Tibial nerve (tissue), 4 donors: ENCODE results near the gene PAX6. TPM values are rescaled to one million over a fixed set of nuclear protein-coding genes. Genes with fewer than 3 reads are reported as not detected.

Source experiments
- DNase-seq, 2 donors: peaks; one replicate each; pipeline ENCODE4 v3.0.0-alpha.2; 2019; ENCODE audit warnings: low spot score in 2 of 2
- H3K27ac ChIP-seq, 4 donors: fragments of 200-600 bp; sonication (generic) in 3 of 4; one replicate each; pipeline ENCODE4 v1.5.1; 2017 to 2019; ENCODE audit warnings: mild to moderate bottlenecking in 1 of 4
- H3K27me3 ChIP-seq, 2 donors: fragments of 200-600 bp; sonication (generic) in 1 of 2; one replicate each; pipeline versions ENCODE4 v1.5.1 to v1.6.0; 2017 to 2019
- H3K36me3 ChIP-seq, 3 donors: fragments of 200-600 bp; sonication (generic); one replicate each; pipeline ENCODE4 v1.5.1; 2018 to 2019
- H3K4me1 ChIP-seq, 4 donors: fragments of 200-600 bp; sonication (generic) in 3 of 4; one replicate each; pipeline ENCODE4 v1.5.1; 2017 to 2019
- H3K4me3 ChIP-seq, 4 donors: fragments of 200-600 bp; sonication (generic) in 3 of 4; one replicate each; pipeline ENCODE4 v1.5.1; 2017 to 2019; ENCODE audit warnings: mild to moderate bottlenecking in 1 of 4, moderate library complexity in 1 of 4
- H3K9me3 ChIP-seq, 4 donors: fragments of 200-600 bp; sonication (generic) in 3 of 4; one replicate each; pipeline ENCODE4 v1.5.1; 2017 to 2019
- EP300 ChIP-seq, 2 donors: sonication (generic); formaldehyde crosslinking; IDR thresholded peaks; one replicate each; pipeline ENCODE4 v1.6.1; 2017; ENCODE audit warnings: antibody characterized with exemption in 2 of 2, mild to moderate bottlenecking in 1 of 2
- POLR2A ChIP-seq, 2 donors: fragments of 450-650 bp; IDR thresholded peaks; one replicate each; pipeline ENCODE4 v1.6.1; 2017; ENCODE audit warnings: antibody characterized with exemption in 2 of 2, mild to moderate bottlenecking in 2 of 2, moderate library complexity in 2 of 2
- WGBS, 2 donors: methylation state at CpG; one replicate each; pipeline ENCODE4 v1.1.5; 2018; 5-methylcytosine and 5-hydroxymethylcytosine counted together
- total RNA-seq, 4 donors: library from RNA; depleted of rRNA; stranded (reverse); fragments of >200 nt; gene quantifications; one replicate each; pipeline ENCODE4 v1.1.0, GENCODE V29; 2016
- TF ChIP-seq, protein P1 (sequence below), 5 experiments: fragments of 200-600 bp in 3 of 5; fragments of 450-650 bp in 2 of 5; sonication (generic) in 3 of 5; IDR thresholded peaks; one replicate each; pipeline ENCODE4 v1.5.1; 2016 to 2019; ENCODE audit warnings: antibody characterized with exemption in 5 of 5, mild to moderate bottlenecking in 3 of 5, moderate library complexity in 2 of 5

Gene PAX6
- total RNA-seq, 4 donors from 2014 or later = not detected

DNA sequence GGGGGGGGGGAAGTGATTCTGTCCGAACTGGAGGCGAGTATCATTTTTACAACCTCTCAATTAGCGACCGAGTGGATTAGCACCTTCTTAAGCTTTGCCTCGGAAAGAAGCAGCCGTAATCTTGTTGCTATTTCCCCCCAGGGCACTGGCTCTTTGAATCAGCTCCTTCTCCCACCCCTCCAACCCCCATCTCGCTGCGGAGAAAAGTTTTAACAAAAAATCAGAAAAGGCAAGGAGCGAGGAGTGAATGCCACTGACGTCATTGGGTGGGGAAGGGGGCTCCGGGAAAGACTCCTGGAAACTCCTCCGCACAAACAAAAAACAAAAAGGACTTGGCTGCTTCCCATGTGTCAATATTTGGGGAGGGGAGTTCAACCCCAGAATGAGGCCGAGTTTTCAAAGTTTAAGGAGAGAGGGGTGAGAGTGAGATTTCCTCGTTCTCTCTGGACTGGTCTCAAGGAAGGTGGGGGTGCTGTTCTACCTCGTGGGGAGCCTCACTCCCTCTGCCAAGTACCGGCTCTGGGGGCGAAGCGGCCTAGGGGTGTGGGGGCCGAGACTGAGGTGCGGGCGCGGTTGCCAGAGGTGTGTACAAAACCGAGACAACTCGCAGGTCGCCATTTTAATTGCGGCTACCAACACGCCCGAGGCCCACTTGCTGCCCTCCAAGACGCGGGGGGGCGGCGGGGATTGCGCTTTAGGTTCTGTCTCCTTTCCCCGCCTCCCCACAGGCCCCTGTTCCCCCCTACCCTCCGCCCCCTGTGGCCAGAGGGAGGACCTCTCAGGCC is 2.5 kb upstream of the PAX6 start:
- peaks cover 8 to 100% of the 10 kb centered on the region in 2 donors for H3K27me3 ChIP-seq
- peaks cover 0 to 95% (median 70%) of the 10 kb centered on the region in 4 donors for H3K4me1 ChIP-seq
- DNase-seq = no peak
- WGBS, 2 donors = 4 to 5% methylated on average over 32 of the region's 35 CpGs
- peak overlapping the region in 2 of 4 donors; percentile 40 to 50 for H3K4me3 ChIP-seq
- TF ChIP-seq POLR2A (IDR thresholded peaks at IDR 0.05) = no peak
- no peak for TF ChIP-seq EP300 (IDR thresholded peaks at IDR 0.05)
- TF ChIP-seq, protein P1, sequence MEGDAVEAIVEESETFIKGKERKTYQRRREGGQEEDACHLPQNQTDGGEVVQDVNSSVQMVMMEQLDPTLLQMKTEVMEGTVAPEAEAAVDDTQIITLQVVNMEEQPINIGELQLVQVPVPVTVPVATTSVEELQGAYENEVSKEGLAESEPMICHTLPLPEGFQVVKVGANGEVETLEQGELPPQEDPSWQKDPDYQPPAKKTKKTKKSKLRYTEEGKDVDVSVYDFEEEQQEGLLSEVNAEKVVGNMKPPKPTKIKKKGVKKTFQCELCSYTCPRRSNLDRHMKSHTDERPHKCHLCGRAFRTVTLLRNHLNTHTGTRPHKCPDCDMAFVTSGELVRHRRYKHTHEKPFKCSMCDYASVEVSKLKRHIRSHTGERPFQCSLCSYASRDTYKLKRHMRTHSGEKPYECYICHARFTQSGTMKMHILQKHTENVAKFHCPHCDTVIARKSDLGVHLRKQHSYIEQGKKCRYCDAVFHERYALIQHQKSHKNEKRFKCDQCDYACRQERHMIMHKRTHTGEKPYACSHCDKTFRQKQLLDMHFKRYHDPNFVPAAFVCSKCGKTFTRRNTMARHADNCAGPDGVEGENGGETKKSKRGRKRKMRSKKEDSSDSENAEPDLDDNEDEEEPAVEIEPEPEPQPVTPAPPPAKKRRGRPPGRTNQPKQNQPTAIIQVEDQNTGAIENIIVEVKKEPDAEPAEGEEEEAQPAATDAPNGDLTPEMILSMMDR (IDR thresholded peaks at IDR 0.05) = no peak
- H3K27ac ChIP-seq = no peak overlapping the region
- H3K9me3 ChIP-seq = no peaks in the 10 kb centered on the region
- H3K36me3 ChIP-seq = no peaks in the 10 kb centered on the region

DNA sequence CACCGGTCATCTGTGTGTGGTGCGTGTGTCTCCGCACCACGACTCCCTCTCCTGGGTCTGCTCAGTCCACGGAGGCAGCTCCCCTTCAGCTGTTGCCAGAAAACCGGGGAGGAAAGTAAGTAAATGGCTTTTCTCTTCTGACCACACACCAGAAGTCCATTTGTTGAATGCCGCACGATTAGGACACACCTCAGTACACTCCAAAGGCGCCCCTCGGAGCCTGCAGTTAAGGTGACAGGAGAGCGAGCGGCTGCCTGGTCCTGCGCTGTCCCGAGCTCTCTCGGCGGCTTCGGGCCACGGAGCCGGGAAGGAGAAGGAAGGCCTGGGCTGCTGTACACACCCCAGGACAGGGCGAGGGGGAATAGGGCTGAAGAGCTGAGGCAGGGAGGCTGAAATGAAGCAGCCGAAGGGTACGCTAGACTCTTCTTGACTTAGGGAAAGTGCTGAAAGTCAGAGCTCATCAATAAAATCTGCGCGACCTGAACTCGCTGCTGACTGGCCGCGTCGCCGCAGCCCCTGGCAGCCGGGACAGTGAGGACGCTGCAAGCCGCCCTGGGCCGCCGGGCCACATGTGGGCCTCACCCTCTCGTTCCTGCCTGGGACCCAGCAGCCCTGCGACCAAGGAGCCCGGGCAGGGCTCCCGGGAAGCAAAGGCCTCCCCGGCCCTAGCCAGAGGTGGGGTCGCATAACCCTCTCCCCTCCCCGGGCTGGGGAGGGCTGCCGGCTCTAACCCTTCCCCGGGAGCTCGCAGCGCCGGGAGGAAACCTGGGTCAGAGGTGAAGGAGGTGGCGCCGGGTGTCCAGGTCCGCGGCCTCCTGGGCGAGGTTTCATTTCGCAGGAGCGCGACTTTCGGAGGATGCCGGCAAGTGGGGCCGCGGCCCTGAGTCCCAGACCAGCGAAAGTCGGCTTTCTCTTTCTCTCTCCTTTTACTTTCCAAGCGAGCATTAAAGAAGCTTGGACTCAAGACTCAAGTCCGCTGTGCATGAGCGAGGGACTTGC is 1.6 kb upstream of the PAX6 start:
- peak overlapping the region; percentile 14 to 50 (median 42) for H3K4me3 ChIP-seq
- H3K27ac ChIP-seq = no peak overlapping the region
- H3K4me1 ChIP-seq = peaks cover 0 to 86% (median 68%) of the 10 kb centered on the region in 4 donors
- no peaks in the 10 kb centered on the region for H3K36me3 ChIP-seq
- TF ChIP-seq, protein P1 (IDR thresholded peaks at IDR 0.05) = no peak
- no peak for TF ChIP-seq EP300 (IDR thresholded peaks at IDR 0.05)
- peaks cover 14 to 100% of the 10 kb centered on the region in 2 donors for H3K27me3 ChIP-seq
- WGBS, 2 donors = 7 to 9% methylated on average over 37 to 55 of the region's 63 CpGs
- H3K9me3 ChIP-seq = no peaks in the 10 kb centered on the region
- DNase-seq = no peak

DNA sequence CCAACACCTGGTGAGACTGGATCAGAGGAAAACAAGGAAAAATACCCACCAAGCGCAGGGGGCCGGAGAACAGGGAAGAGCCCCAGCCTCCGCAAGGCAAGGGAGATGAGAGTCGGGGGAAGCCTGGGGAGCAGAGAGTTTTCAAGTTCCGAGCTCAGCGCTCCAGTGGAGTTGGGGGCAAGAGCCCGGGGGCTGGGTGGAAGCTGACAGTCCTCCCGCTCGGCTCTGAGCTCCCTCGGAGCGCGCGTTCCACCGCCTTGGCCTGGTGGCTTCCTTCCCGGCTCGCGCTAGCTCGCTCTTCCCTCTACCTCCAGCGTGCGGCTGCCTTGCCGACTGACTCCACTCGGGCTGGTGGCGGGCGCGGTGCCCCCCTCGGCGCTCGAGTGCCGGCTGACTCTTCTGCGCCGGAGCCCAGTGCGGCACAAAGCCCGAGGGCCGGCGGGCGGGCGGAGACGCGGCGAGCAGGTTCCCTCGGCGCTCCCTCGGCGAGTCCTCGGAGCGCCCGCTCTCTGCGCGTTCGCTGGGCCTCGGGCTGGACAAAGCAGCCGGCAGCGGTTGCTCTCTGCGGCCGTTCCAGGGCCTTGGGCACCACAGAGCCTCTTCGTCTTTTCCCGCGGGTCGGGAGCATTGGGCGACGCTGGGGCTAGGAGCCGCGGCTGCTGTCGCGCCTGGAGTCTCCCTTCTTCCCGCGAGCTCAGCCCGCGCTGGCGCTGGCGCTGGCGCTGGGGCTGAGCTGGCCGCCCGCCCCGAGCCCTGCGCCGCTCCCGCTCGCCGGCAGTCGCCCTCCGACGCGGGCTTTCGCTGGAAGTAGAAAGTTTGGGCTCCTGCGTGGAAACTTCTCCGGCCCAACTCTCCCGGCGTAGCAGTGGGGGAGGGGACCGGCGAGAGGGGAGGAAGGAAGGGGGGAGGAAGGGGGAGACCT is 1.0 kb downstream of the PAX6 start:
- no peak for DNase-seq
- peaks cover 0 to 74% (median 50%) of the 10 kb centered on the region in 4 donors for H3K4me1 ChIP-seq
- peak overlapping the region; percentile 4 to 48 (median 28) for H3K4me3 ChIP-seq

DNA sequence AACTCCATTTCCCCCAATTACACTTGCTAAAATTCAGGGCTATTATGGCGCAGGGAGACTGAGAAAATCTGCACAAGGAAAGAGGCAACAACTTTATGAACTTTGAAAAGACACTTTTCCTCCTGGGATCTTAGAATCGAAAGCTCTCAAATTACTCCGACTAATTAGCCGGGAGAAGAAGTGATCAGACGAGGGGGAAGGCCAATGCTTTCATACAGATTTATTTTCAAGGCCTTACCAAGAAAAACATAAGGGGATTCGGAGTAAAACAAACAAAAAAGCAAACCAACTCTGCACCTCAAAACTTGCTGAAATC is 1.6 kb downstream of the PAX6 start:
- H3K9me3 ChIP-seq = no peaks in the 10 kb centered on the region
- no peak for DNase-seq
- H3K36me3 ChIP-seq = no peaks in the 10 kb centered on the region
- no peak overlapping the region for H3K27ac ChIP-seq
- no peak overlapping the region for H3K4me3 ChIP-seq
- 26 to 28% methylated on average over 6 of the region's 6 CpGs for WGBS, 2 donors
- TF ChIP-seq POLR2A (IDR thresholded peaks at IDR 0.05) (no peak), EP300 (IDR thresholded peaks at IDR 0.05) (peak in 1 of 2 donors; percentile 35)
- TF ChIP-seq, protein P1 (IDR thresholded peaks at IDR 0.05) = no peak
- peaks cover 0 to 74% (median 51%) of the 10 kb centered on the region in 4 donors for H3K4me1 ChIP-seq
- H3K27me3 ChIP-seq = peaks cover 17 to 100% of the 10 kb centered on the region in 2 donors

More for the DNA sequence above, 1.0 kb downstream of the PAX6 start:
- TF ChIP-seq POLR2A (IDR thresholded peaks at IDR 0.05) (no peak), EP300 (IDR thresholded peaks at IDR 0.05) (no peak)
- TF ChIP-seq, protein P1 (IDR thresholded peaks at IDR 0.05) = no peak
- Histone ChIP-seq H3K27ac (no peak overlapping the region), H3K36me3 (no peaks in the 10 kb centered on the region), H3K27me3 (peaks cover 14 to 100% of the 10 kb centered on the region in 2 donors), H3K9me3 (no peaks in the 10 kb centered on the region)
- WGBS, 2 donors = 3 to 4% methylated on average over 49 to 54 of the region's 91 CpGs
